CD14-positive monocyte (primary cell): ENCODE results near the gene CANT1. TPM values are rescaled to one million over a fixed set of nuclear protein-coding genes. Genes with fewer than 3 reads are reported as not detected.
A peak's percentile ranks its signal among the peaks of the same experiment; 100 is the strongest.

Source experiments
- DNase-seq, 3 donors: peaks; one replicate each; pipeline ENCODE4 v3.0.0-alpha.2; 2011 to 2022
- H2AFZ ChIP-seq: 2 replicates; pipeline ENCODE4 v1.6.0; 2012; ENCODE audit warnings: mild to moderate bottlenecking, low read depth, low read length, inconsistent platforms; ENCODE audit not compliant: insufficient read depth, poor library complexity, severe bottlenecking
- H3K27ac ChIP-seq, 2 donors: 1 replicate in 1 of 2; 2 replicates in 1 of 2; pipeline ENCODE4 v1.5.1; 2012 to 2013; ENCODE audit warnings: low read length in 2 of 2, control low read depth in 1 of 2, inconsistent platforms in 1 of 2, low read depth in 1 of 2, mild to moderate bottlenecking in 1 of 2
- H3K27me3 ChIP-seq, 2 donors: one replicate each; pipeline versions ENCODE4 v1.6.0 to v1.6.1; 2011 to 2013; ENCODE audit warnings: low read length in 2 of 2; ENCODE audit not compliant: control insufficient read depth in 2 of 2, insufficient read depth in 2 of 2
- H3K36me3 ChIP-seq, 2 donors: replicated peaks in 1 of 2; 1 replicate in 1 of 2; 2 replicates in 1 of 2; pipeline versions ENCODE4 v1.5.1 to v1.6.1; 2012 to 2013; ENCODE audit warnings: low read length in 2 of 2, control low read depth in 1 of 2, inconsistent platforms in 1 of 2, mild to moderate bottlenecking in 1 of 2; ENCODE audit not compliant: insufficient read depth in 2 of 2, control insufficient read depth in 1 of 2
- H3K4me1 ChIP-seq, 2 donors: 1 replicate in 1 of 2; 2 replicates in 1 of 2; pipeline versions ENCODE4 v1.5.1 to v1.6.1; 2012 to 2013; ENCODE audit warnings: low read length in 2 of 2, control low read depth in 1 of 2, inconsistent platforms in 1 of 2, mild to moderate bottlenecking in 1 of 2, moderate library complexity in 1 of 2; ENCODE audit not compliant: insufficient read depth in 2 of 2, control insufficient read depth in 1 of 2
- H3K4me2 ChIP-seq: replicated peaks from 2 replicates; pipeline ENCODE3; 2012; ENCODE audit warnings: low read length, moderate library complexity, mild to moderate bottlenecking; ENCODE audit not compliant: poor library complexity, severe bottlenecking; ENCODE audit errors: extremely low read depth
- H3K4me3 ChIP-seq, 3 experiments: fragments of 200-600 bp in 1 of 3; sonication (generic) in 1 of 3; replicated peaks in 1 of 3; 1 replicate in 2 of 3; 2 replicates in 1 of 3; pipeline ENCODE4 v1.5.1; 2011 to 2013; ENCODE audit warnings: low read length in 3 of 3, mild to moderate bottlenecking in 3 of 3, control low read depth in 2 of 3, low read depth in 2 of 3, inconsistent platforms in 1 of 3, moderate library complexity in 1 of 3
- H3K79me2 ChIP-seq: 2 replicates; pipeline ENCODE4 v1.6.0; 2012; ENCODE audit warnings: mild to moderate bottlenecking, control low read depth, inconsistent platforms, low read length, moderate library complexity; ENCODE audit not compliant: insufficient read depth
- H3K9ac ChIP-seq: 2 replicates; pipeline ENCODE4 v1.6.0; 2017; ENCODE audit warnings: low read length, mild to moderate bottlenecking; ENCODE audit not compliant: insufficient read depth, poor library complexity, severe bottlenecking
- H3K9me3 ChIP-seq, 2 donors: replicated peaks in 1 of 2; 1 replicate in 1 of 2; 2 replicates in 1 of 2; pipeline versions ENCODE4 v1.5.1 to v1.6.1; 2012 to 2013; ENCODE audit warnings: low read length in 2 of 2, control low read depth in 1 of 2; ENCODE audit not compliant: control insufficient read depth in 1 of 2, insufficient read depth in 1 of 2
- H4K20me1 ChIP-seq: 2 replicates; pipeline ENCODE4 v1.6.0; 2012; ENCODE audit warnings: mild to moderate bottlenecking, low read length, control low read depth, moderate library complexity; ENCODE audit not compliant: insufficient read depth
- H3K27ac Mint-ChIP-seq, 7 donors: one replicate each; pipeline ENCODE4 v1.8.0; 2020; ENCODE audit warnings: mild to moderate bottlenecking in 7 of 7, mixed read lengths in 7 of 7, moderate library complexity in 6 of 7, inconsistent platforms in 2 of 7
- H3K27me3 Mint-ChIP-seq, 3 donors: one replicate each; pipeline ENCODE4 v1.8.0; 2021 to 2022; ENCODE audit warnings: low read depth in 3 of 3, mild to moderate bottlenecking in 3 of 3, mixed read lengths in 3 of 3, moderate library complexity in 3 of 3, inconsistent platforms in 1 of 3
- H3K36me3 Mint-ChIP-seq, 2 donors: one replicate each; pipeline ENCODE4 v1.8.0; 2020; ENCODE audit warnings: mixed read lengths in 2 of 2, inconsistent platforms in 1 of 2, mild to moderate bottlenecking in 1 of 2
- H3K4me1 Mint-ChIP-seq: one replicate; pipeline ENCODE4 v1.8.0; 2020; ENCODE audit warnings: mild to moderate bottlenecking, mixed read lengths
- H3K4me3 Mint-ChIP-seq, 2 donors: one replicate each; pipeline ENCODE4 v1.8.0; 2020; ENCODE audit warnings: mild to moderate bottlenecking in 2 of 2, mixed read lengths in 2 of 2, moderate library complexity in 1 of 2
- H3K9me3 Mint-ChIP-seq, 7 donors: one replicate each; pipeline ENCODE4 v1.8.0; 2020 to 2022; ENCODE audit warnings: mixed read lengths in 7 of 7, mild to moderate bottlenecking in 6 of 7, moderate library complexity in 6 of 7, inconsistent platforms in 2 of 7
- WGBS: methylation state at CpG from one replicate; pipeline ENCODE4 v1.1.5; 2013; ENCODE audit warnings: missing lambda C conversion rate; ENCODE audit not compliant: insufficient coverage; 5-methylcytosine and 5-hydroxymethylcytosine counted together
- intact Hi-C, 2 donors: fragments of 100-400 bp; cut with micrococcal nuclease; formaldehyde crosslinking; loops; one replicate each; pipeline versions ENCODE4 v1.15.0 to v1.15.1; 2023
- polyA minus RNA-seq: library from RNA; depleted of rRNA, polyadenylated mRNA; stranded (reverse); fragments of >200 nt; gene quantifications from 2 replicates; pipeline ENCODE4 v1.2.3, GENCODE V29; 2012
- polyA plus RNA-seq, 3 donors: library from polyadenylated mRNA; depleted of rRNA in 1 of 3; unstranded in 2 of 3; stranded (reverse) in 1 of 3; fragments of 300-500 nt in 2 of 3; fragments of >200 nt in 1 of 3; fragmentation: Illumina TruSeq in 2 of 3; gene quantifications; 1 replicate in 2 of 3; 2 replicates in 1 of 3; pipeline ENCODE4 v1.2.3, GENCODE V29; 2012 to 2021
- total RNA-seq, 12 experiments: library from RNA in 1 of 12; stranded (reverse) in 1 of 12; fragments of 120-200 nt in 1 of 12; gene quantifications; one replicate each; pipeline ENCODE4 v1.2.4 and lab custom pipeline; 2013 to 2026; ENCODE audit warnings: mixed read lengths in 6 of 12, inconsistent platforms in 1 of 12
- TF ChIP-seq, protein P1 (sequence below): fragments of 200-600 bp; IDR thresholded peaks from one replicate; pipeline ENCODE4 v1.8.0; 2022; ENCODE audit warnings: antibody characterized with exemption, mild to moderate bottlenecking

The CANT1 gene
- 38.8 TPM for total RNA-seq (2013)
- polyA plus RNA-seq (10 to 100 TPM; 10.6 to 16.6 (median 14.3) TPM), polyA minus RNA-seq (49.5 and 52.5 TPM in 2 replicates), total RNA-seq (lab: John Stamatoyannopoulos, UW) (17.8 to 67.2 (median 25.3) reads per million in 11 experiments)

DNA sequence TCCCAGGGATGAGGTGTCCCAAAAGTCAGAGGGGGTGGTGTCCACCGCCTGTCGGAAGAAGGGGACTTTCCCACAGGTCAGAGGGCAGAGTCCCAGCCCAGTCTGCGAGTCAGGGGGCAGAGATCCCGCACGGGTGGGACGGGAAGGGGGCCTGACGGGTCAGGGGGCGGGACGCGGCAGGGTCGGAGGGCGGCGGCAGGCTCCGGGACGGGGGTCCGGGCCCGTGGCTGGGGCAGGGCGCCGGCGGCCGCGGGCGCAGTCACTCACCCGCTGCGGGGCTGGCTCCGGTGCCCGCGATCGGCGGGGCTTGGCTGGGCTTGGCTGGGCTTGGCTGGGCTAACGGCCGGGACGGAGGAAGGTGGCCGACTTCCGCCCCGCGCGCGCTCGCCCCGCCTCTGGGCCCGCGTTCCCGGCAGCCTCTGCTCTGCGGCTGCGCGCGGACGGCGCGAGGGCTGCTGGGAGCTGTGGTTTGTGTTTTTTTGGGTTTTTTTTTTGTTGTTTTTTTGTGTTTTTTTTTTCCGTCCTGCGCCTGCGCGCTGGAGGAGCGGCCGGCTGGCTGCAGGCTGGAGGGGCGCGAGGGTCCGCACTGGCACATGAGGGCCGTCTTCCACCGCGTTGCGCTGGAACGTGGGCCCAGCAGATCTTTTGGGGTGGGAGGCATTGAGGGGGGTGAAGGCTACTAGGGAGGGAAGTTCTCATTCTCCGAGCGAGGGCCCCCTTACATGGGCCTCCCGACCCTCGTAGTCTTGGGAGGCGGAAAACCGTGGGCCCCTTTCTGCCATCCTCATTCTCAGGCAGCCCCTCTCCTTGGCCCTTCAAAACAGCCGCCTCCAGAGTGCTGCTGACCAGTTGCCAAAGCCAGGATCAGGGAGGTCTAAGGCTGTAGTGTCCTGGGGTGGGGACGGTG, at the start of gene CANT1:
Gene CANT1, minus strand, starts transcription at position 368 of the 907 bp plus-strand sequence. CDS start 12,142 bp downstream, outside the sequence.
- Histone ChIP-seq H3K27me3 (no peaks in the 10 kb centered on the region), H3K4me1 (peaks cover 26 to 47% of the 10 kb centered on the region in 2 donors), H4K20me1 (peaks cover 44% of the 10 kb centered on the region), H3K27ac (peak within 1 kb of the TSS; percentile 15 to 91), H2AFZ (peak within 1 kb of the TSS; percentile 100), H3K9me3 (peaks cover 0 to 1% of the 10 kb centered on the region in 2 donors), H3K36me3 (peaks cover 0 to 5% of the 10 kb centered on the region in 2 donors), H3K9ac (peak within 1 kb of the TSS; percentile 95), H3K79me2 (peaks cover 47% of the 10 kb centered on the region), H3K4me3 (peak within 1 kb of the TSS; percentile 81 to 99 (median 84)), H3K4me2 (peak within 1 kb of the TSS; percentile 98)
- H3K9me3 Mint-ChIP-seq: peaks cover 0 to 13% (median 3%) of the 10 kb centered on the region in 7 donors
- WGBS: under 1% methylated on average over 57 of the region's 73 CpGs
- peak; percentile 81 to 87 (median 85) for DNase-seq
- peaks cover 41% of the 10 kb centered on the region for H3K4me1 Mint-ChIP-seq
- H3K27ac Mint-ChIP-seq: peak within 1 kb of the TSS; percentile 87 to 96 (median 95)
- intact Hi-C loops: no loop called here
- TF ChIP-seq, protein P1, sequence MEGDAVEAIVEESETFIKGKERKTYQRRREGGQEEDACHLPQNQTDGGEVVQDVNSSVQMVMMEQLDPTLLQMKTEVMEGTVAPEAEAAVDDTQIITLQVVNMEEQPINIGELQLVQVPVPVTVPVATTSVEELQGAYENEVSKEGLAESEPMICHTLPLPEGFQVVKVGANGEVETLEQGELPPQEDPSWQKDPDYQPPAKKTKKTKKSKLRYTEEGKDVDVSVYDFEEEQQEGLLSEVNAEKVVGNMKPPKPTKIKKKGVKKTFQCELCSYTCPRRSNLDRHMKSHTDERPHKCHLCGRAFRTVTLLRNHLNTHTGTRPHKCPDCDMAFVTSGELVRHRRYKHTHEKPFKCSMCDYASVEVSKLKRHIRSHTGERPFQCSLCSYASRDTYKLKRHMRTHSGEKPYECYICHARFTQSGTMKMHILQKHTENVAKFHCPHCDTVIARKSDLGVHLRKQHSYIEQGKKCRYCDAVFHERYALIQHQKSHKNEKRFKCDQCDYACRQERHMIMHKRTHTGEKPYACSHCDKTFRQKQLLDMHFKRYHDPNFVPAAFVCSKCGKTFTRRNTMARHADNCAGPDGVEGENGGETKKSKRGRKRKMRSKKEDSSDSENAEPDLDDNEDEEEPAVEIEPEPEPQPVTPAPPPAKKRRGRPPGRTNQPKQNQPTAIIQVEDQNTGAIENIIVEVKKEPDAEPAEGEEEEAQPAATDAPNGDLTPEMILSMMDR: no peak
- H3K4me3 Mint-ChIP-seq: peak within 1 kb of the TSS; percentile 90 to 95
- H3K27me3 Mint-ChIP-seq: peaks cover 3 to 9% (median 5%) of the 10 kb centered on the region in 3 donors
- H3K36me3 Mint-ChIP-seq: peaks cover 6 to 18% of the 10 kb centered on the region in 2 donors

DNA sequence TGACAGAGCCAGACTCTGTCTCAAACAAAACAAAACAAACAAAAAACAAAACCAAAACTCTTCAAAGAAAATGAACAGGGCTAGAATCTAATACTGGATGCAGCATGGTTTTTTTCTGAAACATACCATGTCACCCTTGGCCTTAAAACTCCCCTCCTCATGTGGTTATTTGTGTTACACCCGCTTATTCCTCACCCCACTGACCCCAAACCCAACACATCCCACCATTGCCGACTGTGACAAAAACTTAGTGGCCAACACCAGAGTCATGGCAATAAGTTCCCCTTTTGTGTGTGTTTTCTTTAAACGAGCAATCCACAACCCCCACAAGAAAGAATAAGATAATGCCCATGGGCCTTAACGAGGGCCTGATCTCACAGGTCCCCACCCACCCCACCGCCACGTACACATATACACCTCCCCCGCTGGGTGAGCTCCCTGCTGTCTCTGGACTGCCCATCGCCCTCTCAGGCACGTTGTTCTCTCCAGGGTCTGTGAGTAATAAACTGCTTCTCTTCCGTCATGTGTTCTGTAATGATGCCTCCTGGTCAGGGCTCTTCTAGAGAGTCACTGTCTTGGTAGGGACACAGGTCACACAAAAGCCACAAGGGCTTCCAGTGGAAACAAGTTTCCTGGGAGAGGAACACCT, 48.3 kb upstream of the CANT1 start:
- H2AFZ ChIP-seq: peak overlapping the region; percentile 50
- peaks cover 19 to 21% of the 10 kb centered on the region in 2 donors for H3K4me1 ChIP-seq
- H3K4me2 ChIP-seq: peak overlapping the region; percentile 60
- no peaks in the 10 kb centered on the region for H4K20me1 ChIP-seq
- H3K9me3 ChIP-seq: peaks cover 0 to 11% of the 10 kb centered on the region in 2 donors
- H3K27me3 ChIP-seq: no peaks in the 10 kb centered on the region
- no peaks in the 10 kb centered on the region for H3K79me2 ChIP-seq
- peaks cover 23% of the 10 kb centered on the region for H3K4me1 Mint-ChIP-seq
- 58% methylated on average over 5 of the region's 10 CpGs for WGBS
- TF ChIP-seq, protein P1: no peak
- peak overlapping the region in 1 of 3 experiments; percentile 38 for H3K4me3 ChIP-seq
- peaks cover 9 to 27% (median 16%) of the 10 kb centered on the region in 7 donors for H3K9me3 Mint-ChIP-seq
- no peak overlapping the region for H3K9ac ChIP-seq
- H3K36me3 ChIP-seq: no peaks in the 10 kb centered on the region
- H3K4me3 Mint-ChIP-seq: peak overlapping the region; percentile 32 to 80
- peak in 2 of 3 donors; percentile 22 to 28 for DNase-seq
- intact Hi-C loops: no loop called here
- peak overlapping the region; percentile 73 to 90 (median 84) for H3K27ac Mint-ChIP-seq
- H3K27ac ChIP-seq: peak overlapping the region in 1 of 2 donors; percentile 45
- H3K36me3 Mint-ChIP-seq: peaks cover 0 to 1% of the 10 kb centered on the region in 2 donors
- peaks cover 2 to 6% (median 5%) of the 10 kb centered on the region in 3 donors for H3K27me3 Mint-ChIP-seq
